GM19023 (cell line): Measurements from ENCODE around the gene CRYAA.
"Not testable (repeated sequence)": the region's sequence is repeated elsewhere in the genome, so short reads cannot be mapped to it uniquely, and the experiment has no call there.

Experiments used
- ATAC-seq: cut with Tn5 transposase; IDR thresholded peaks from one replicate; pipeline ENCODE4 v1.9.1; 2021; ENCODE audit warnings: mild to moderate bottlenecking, moderate library complexity; ENCODE audit not compliant: unreplicated experiment

Gene CRYAA

GRCh38 chr21:43176621-43177020, 7.8 kb downstream of the CRYAA start:
- ATAC-seq = not testable (repeated sequence)

- ATAC-seq = not testable (repeated sequence)
These were observed 8.5 kb downstream of the CRYAA start for GRCh38 chr21:43177043-43177906.

- ATAC-seq = not testable (repeated sequence)
These were observed 9.5 kb downstream of the CRYAA start for GRCh38 chr21:43178175-43178826.

GRCh38 chr21:43181033-43181432, 12.2 kb downstream of the CRYAA start:
- ATAC-seq = not testable (repeated sequence)

DNA sequence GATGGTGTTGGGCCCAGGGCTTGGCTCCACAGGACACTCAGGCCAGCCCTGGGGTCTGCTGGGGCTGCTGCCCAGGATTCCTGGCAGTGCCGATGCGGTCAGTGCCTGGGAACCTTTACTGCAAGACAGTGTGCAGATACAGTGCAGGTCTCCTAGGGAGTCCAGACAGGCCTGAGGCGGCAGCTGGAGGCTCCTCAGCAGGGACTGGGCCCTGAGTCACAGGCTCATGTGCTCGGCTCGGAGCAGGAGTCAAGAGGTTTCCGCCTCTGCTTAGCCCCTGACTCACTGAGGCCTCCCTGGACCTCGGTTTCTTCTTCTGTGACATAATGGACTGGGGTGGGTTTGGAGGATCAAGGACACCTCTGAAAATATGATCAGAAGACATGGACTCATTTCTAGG, 18.5 kb downstream of the CRYAA start:
- ATAC-seq = not testable (repeated sequence)

- no peak for ATAC-seq
These were observed 18.9 kb downstream of the CRYAA start for GRCh38 chr21:43187715-43188114.

DNA sequence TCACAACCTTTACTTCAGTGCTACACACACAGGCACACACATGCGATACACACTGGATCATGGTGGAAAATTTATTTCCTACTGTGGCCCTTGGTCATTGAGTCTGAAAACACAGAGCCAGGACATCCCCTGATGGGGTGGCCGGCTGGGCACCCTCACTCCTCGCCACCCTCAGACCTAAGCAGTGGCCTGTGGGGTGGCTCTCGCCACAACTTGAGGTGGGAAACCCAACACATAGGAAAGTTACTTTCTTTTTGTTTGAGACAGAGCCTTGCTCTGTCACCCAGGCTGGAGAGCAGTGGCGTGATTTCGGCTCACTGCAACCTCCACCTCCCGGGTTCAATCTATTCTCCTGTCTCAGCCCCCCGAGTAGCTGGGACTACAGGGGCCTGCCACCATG, 19.4 kb downstream of the CRYAA start:
- no peak for ATAC-seq

DNA sequence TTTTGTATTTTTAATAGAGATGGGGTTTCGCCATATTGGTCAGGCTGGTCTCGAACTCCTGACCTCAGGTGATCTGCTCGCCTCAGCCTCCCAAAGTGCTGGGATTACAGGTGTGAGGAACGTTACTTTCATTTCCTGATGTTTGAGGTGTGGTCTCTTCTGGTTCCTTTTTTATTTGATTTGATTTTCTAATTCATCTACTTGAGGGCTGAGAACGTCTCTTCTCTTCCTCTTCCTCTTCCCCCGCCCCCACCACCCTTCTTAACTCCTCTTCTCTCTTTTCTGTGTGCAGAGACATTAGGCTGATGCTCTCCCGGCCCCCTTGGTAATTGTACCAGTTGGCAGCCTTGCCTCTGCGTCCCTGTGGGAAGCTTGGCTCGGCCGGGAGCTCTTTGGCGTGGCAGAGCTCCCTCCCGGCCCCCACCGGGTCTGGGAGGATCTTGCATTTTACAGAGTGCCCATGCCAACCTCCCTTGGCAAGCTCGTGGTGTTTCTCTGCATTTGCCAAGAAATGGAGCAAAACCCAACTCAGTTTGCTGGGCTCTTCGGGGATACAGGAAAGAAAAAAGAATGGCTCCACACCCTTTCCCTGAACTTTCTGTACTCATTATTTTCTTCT, 19.9 kb downstream of the CRYAA start:
- no peak for ATAC-seq

DNA sequence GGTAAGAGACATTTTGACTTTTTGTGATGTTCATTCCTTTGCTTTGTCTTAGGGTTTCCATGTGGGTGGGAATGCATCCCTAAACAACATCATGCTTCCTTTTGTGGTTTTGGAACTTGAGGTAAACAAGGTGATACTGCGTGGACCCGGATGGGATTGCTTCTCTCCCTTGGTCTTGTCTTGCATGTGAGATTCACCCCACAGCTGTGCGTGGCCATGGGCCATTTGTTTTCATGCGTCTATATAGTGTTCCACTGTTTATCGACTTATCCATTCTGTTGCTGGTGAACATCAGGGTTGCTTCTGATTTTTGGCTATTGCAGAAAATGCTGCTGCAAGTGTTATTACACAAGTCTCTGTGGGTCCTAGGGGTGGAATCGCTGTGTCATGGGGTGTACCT, 21.1 kb downstream of the CRYAA start:
- ATAC-seq = no peak

DNA sequence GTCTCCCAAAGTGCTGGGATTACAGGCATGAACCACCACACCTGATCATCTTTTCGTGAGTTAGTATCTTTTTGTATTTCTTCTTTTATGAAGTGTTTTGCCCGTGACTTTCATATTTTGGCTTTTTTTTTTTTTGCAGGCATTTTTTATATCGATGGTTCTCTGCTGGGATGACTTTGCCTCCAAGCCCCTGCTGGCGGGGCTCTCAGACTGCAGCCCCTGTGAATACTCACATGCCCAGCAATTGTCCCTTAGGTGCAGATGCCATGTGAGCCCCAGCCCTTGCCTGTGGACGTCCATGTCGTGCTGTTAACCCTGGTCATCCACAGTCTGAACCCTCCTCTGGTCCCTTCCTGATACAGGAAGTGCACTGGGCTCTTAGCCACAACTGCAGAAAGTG, 21.7 kb downstream of the CRYAA start:
- ATAC-seq = no peak

- no peak for ATAC-seq
These were observed 22.1 kb downstream of the CRYAA start for GRCh38 chr21:43190951-43191350.

- ATAC-seq = no peak
These were observed 22.7 kb downstream of the CRYAA start for GRCh38 chr21:43191521-43191920.

DNA sequence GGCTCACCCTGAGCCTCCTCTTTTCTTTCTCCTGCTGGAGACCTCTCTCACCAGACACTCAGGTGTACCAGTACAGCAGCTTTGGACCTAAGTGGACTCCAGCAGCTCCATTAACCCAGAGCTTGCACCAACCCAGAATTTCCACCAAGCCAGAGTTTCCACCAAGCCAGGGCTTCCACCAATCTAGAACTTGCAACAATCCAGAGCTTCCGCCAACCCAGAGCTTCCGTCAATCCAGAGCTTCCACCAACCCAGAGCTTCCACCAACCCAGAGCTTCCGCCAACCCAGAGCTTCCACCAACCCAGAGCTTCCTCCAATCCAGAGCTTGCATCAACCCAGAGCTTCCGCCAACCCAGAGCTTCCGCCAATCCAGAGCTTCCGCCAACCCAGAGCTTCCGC, 23.2 kb downstream of the CRYAA start:
- no peak for ATAC-seq

GRCh38 chr21:43192501-43193081, 23.8 kb downstream of the CRYAA start:
- ATAC-seq = no peak

- no peak for ATAC-seq
These were observed 24.4 kb downstream of the CRYAA start for GRCh38 chr21:43193088-43193650.

GRCh38 chr21:43193651-43194302, 25.0 kb downstream of the CRYAA start:
- no peak for ATAC-seq

DNA sequence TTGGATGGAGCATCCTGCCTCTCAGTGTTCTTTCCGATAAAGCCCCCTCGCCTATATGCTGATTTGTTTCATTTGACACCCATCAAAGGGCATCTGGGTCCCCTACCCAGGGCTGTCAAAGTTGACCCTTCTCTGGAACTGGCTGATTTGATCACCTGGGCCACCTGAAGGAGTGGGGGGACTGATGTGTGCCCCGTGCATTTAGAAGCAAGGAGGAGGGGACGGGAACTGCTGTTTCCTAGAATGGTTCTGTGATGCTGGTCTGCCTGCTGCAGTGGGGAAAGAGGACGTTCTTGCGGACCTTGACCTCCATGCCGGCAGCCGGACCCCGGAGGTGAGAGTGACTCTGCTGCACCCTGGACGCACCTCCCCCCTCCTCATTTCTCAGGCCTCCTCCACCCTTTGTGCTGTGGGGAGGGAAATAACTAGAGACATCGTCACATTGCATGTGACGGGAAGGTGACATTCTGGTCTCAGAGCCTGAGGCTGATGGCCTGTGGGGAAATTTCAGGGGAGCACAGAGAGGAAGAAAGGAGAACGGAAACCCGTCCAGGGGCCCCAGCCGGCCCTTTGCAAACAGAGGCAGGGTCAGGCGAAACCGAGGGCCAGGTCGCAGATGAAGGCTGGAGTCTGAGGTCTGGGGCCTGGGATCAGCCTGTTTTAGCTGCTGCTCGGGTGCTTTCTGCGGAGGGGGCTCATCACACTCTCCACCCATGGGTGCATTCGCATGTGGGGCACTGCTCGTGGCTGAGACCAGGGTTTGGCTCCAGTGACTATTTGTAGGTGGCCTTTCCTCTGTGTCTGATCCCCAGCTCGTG, 25.7 kb downstream of the CRYAA start:
- no peak for ATAC-seq

GRCh38 chr21:43195121-43196021, 26.6 kb downstream of the CRYAA start:
- no peak for ATAC-seq

- no peak for ATAC-seq
These were observed 28.0 kb downstream of the CRYAA start for GRCh38 chr21:43196826-43197225.
